Cardiac muscle cell (in vitro differentiated cells and primary cell): Measurements from ENCODE around the gene AP3M1. TPM values are rescaled to one million over a fixed set of nuclear protein-coding genes. Genes with fewer than 3 reads are reported as not detected.

Experiments used
- DNase-seq, 2 donors: peaks; one replicate each; pipeline versions ENCODE4 v3.0.0 to v3.0.0-alpha.2; 2010 to 2017; ENCODE audit warnings: low read depth in 1 of 2, low spot score in 1 of 2
- H3K27ac ChIP-seq: fragments of 200-600 bp; sonication (generic); 2 replicates; pipeline ENCODE4 v1.5.1; 2016
- H3K27me3 ChIP-seq: fragments of 200-600 bp; sonication (generic); 2 replicates; pipeline ENCODE4 v1.6.0; 2016; ENCODE audit warnings: control low read depth
- H3K36me3 ChIP-seq: fragments of 200-600 bp; sonication (generic); 2 replicates; pipeline ENCODE4 v1.5.1; 2016; ENCODE audit warnings: control low read depth
- H3K4me1 ChIP-seq: fragments of 200-600 bp; sonication (generic); 2 replicates; pipeline ENCODE4 v1.8.1; 2017; ENCODE audit warnings: low read depth, mild to moderate bottlenecking, mixed run types
- H3K4me3 ChIP-seq: fragments of 200-600 bp; sonication (generic); 2 replicates; pipeline ENCODE4 v1.5.1; 2016; ENCODE audit warnings: mild to moderate bottlenecking
- H3K9me3 ChIP-seq: fragments of 200-600 bp; sonication (generic); 2 replicates; pipeline ENCODE4 v1.5.1; 2017; ENCODE audit warnings: low read depth, mild to moderate bottlenecking, control low read depth
- CTCF ChIP-seq: IDR thresholded peaks from 2 replicates; pipeline ENCODE4 v1.5.1; 2012; ENCODE audit warnings: low read depth, mild to moderate bottlenecking, low read length
- polyA plus RNA-seq: library from polyadenylated mRNA; unstranded; fragments of >200 nt; fragmentation: Nextera tagmentation; extraction: Ambion mirVana; gene quantifications from 2 replicates; pipeline ENCODE4 v1.2.1, GENCODE V29; 2016
- total RNA-seq: library from RNA; depleted of rRNA; stranded (reverse); fragments of >200 nt; gene quantifications from 2 replicates; pipeline ENCODE4 v1.2.3, GENCODE V29; 2016

Gene AP3M1
- total and polyA plus RNA-seq, 2 experiments from 2014 or later, result 21.8 to 43.8 TPM

- Histone ChIP-seq H3K4me1 (no peaks in the 10 kb centered on the region), H3K4me3 (no peak overlapping the region), H3K27me3 (no peaks in the 10 kb centered on the region), H3K36me3 (peaks cover 67% of the 10 kb centered on the region), H3K9me3 (no peaks in the 10 kb centered on the region), H3K27ac (no peak overlapping the region)
- TF ChIP-seq CTCF, result no peak
- no peak for DNase-seq
Measured at GRCh38 chr10:74133923-74134820, 16.5 kb downstream of the AP3M1 start.

- no peaks in the 10 kb centered on the region for H3K4me1 ChIP-seq
- no peaks in the 10 kb centered on the region for H3K9me3 ChIP-seq
- H3K27me3 ChIP-seq, result no peaks in the 10 kb centered on the region
- DNase-seq, result no peak
- TF ChIP-seq CTCF, result no peak
- no peak overlapping the region for H3K4me3 ChIP-seq
- H3K36me3 ChIP-seq, result peaks cover 60% of the 10 kb centered on the region
- no peak overlapping the region for H3K27ac ChIP-seq
Measured at GRCh38 chr10:74123081-74123480, 27.5 kb downstream of the AP3M1 start.

- Histone ChIP-seq H3K4me1 (no peaks in the 10 kb centered on the region), H3K27me3 (no peaks in the 10 kb centered on the region), H3K4me3 (no peak overlapping the region), H3K27ac (peak overlapping the region; percentile 55), H3K9me3 (no peaks in the 10 kb centered on the region), H3K36me3 (peaks cover 66% of the 10 kb centered on the region)
- TF ChIP-seq CTCF, result no peak
- DNase-seq, result no peak
Measured at GRCh38 chr10:74122060-74122459, 28.6 kb downstream of the AP3M1 start.

- no peaks in the 10 kb centered on the region for H3K4me1 ChIP-seq
- DNase-seq, result no peak
- H3K36me3 ChIP-seq, result peaks cover 70% of the 10 kb centered on the region
- H3K27ac ChIP-seq, result peak overlapping the region; percentile 55
- no peaks in the 10 kb centered on the region for H3K27me3 ChIP-seq
- TF ChIP-seq CTCF, result no peak
- H3K9me3 ChIP-seq, result no peaks in the 10 kb centered on the region
- no peak overlapping the region for H3K4me3 ChIP-seq
Measured at GRCh38 chr10:74121368-74121767, 29.3 kb downstream of the AP3M1 start.

- Histone ChIP-seq H3K27me3 (no peaks in the 10 kb centered on the region), H3K27ac (peak overlapping the region; percentile 55), H3K4me1 (no peaks in the 10 kb centered on the region), H3K36me3 (peaks cover 70% of the 10 kb centered on the region), H3K9me3 (no peaks in the 10 kb centered on the region), H3K4me3 (no peak overlapping the region)
- no peak for DNase-seq
- no peak for TF ChIP-seq CTCF
Measured at GRCh38 chr10:74120911-74121310, 29.7 kb downstream of the AP3M1 start.
